ENCODE data around the gene PRAMEF20.
"Not testable (repeated sequence)": the region's sequence is repeated elsewhere in the genome, so short reads cannot be mapped to it uniquely, and the experiment has no call there.

The PRAMEF20 gene

DNA sequence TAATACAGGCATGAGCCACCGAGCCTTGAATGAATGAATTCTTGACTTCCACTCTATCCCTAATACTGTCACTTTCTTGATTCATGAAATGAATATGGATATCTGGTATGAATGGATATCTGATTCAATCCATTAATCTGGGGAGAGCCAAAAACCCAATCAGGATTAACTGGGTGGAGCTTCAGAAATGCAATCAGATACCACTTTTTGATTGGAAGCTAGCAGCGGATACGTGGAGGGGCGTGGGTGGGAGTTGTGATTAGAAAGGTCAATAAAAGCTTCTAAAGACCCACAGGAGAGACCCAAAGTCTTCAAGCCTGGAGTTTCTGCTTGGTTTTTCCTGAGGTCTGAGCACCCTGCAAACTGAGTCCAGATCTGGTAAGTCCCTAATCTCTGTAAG lies at the start of gene PRAMEF20:
Gene PRAMEF20, plus strand, starts transcription at position 301 of the 400 bp plus-strand sequence. CDS start 5,905 bp downstream, outside the sequence.
- not testable (repeated sequence) for FAIRE-seq; DNase-seq (ENCODE audit: insufficient read length, low spot score)

DNA sequence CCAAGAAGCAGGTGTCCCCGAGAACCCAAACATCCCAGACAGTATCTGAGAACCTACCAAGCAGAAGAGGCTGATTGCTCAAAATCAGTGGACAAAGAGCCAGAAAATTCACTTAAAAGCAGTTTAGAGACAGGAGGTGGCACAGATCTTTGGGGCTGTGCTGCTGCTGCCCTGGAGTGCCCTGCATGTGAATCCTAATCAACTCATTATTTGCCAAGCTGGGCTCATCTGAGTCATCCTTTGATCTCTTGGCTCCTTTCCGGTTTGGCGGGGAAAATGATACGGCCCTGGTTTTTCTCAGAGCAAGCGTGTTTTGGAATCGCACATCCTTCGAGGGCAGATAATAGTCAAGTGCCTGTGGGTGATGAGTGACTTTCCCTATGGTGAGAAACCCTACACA lies 47.9 kb upstream of the PRAMEF20 start:
- not testable (repeated sequence) for FAIRE-seq

GRCh38 chr1:13364928-13365327 lies 45.3 kb upstream of the PRAMEF20 start:
- FAIRE-seq; DNase-seq (ENCODE audit: insufficient read length, low spot score): not testable (repeated sequence)

More for the DNA sequence above, 47.9 kb upstream of the PRAMEF20 start:
- not testable (repeated sequence) for DNase-seq (ENCODE audit: insufficient read length, low spot score)

DNA sequence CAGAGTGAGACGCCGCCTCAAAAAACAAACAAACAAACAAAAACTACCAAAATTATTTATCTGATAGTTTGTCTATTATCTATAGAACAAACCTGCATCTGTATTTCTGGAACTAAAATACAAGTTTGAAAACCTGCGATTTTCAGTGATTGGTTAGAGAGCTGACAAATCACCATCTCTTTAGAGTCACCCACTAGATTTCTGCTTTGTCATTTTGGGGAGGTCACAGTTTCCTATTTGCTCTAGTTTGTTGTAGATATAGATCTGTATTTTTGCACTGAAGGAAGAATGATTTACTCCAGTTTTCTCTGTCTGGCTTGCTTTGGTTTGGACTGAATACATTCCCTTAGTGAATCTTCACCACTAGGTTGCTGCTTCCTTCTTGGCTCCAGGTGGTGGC lies 43.7 kb upstream of the PRAMEF20 start:
- not testable (repeated sequence) for FAIRE-seq; DNase-seq (ENCODE audit: insufficient read length, low spot score)

DNA sequence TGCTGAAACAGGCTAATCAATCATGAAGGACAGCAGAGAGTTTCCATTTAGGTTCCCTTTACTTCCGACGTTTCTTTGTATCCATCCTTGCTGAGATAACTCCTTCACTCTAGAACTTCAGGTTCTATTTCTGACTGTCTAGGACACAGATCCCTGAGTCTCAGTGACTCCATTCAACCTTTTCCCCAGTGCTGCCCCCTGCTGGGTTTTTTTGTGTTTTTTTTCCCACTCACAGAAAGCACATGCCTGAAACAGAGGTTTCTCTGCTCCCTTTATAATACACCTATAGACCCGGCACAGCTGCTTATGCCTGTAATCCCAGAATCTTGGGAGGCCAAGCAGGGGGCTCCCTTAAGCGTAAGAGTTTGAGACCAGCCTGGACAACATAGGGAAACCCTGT lies 41.7 kb upstream of the PRAMEF20 start:
- not testable (repeated sequence) for DNase-seq (ENCODE audit: insufficient read length, low spot score); FAIRE-seq

GRCh38 chr1:13378983-13379382 lies 31.3 kb upstream of the PRAMEF20 start:
- DNase-seq (ENCODE audit: insufficient read length, low spot score); FAIRE-seq: not testable (repeated sequence)

- not testable (repeated sequence) for FAIRE-seq; DNase-seq (ENCODE audit: insufficient read length, low spot score)
Observed at GRCh38 chr1:13380380-13380779, 29.9 kb upstream of the PRAMEF20 start.

DNA sequence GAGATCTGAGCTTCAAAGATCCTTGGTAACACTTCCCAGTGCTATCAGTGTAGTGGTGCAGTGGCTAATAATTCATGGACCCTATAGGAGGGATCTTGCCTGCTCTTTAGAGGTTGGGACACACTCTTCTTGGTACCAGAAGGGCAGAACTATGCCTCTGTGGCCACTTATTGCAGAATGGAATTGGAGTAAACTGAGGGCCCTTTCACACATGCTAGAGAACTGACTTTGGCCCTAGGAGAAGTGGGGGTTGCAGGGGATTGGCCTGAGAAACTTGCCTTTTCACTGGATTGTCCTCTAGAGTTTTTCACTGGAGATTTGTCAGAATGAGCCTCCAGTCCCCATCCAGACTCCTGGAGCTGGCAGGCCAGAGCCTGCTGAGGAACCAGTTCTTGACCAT lies 20.9 kb upstream of the PRAMEF20 start, which contains the start of gene PRAMEF17:
Gene PRAMEF17, plus strand, starts transcription at position 301 of the 400 bp plus-strand sequence. Its CDS starts 26 bp downstream, at position 327.
- not testable (repeated sequence) for DNase-seq (ENCODE audit: insufficient read length, low spot score); FAIRE-seq

DNA sequence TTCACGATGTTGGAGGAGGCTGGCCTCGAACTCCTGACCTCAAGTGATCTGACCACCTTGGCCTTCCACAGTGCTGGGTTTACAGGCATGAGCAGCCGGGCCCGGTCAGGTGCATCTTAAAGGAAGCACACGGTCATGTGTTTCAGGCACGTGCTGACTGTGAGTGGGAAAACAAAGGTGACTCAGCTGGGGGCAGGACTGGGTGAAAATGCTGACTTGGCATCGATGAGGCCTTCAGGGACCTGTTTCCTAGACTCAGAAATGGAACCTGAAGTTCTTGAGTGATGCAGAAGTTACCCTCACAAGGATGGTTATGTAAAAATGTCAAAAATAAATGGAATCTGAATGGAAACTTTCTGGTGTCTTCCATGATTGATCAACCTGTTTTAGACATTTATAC lies 17.2 kb upstream of the PRAMEF20 start:
- FAIRE-seq; DNase-seq (ENCODE audit: insufficient read length, low spot score): not testable (repeated sequence)

GRCh38 chr1:13394761-13395160 lies 15.5 kb upstream of the PRAMEF20 start:
- not testable (repeated sequence) for FAIRE-seq

DNA sequence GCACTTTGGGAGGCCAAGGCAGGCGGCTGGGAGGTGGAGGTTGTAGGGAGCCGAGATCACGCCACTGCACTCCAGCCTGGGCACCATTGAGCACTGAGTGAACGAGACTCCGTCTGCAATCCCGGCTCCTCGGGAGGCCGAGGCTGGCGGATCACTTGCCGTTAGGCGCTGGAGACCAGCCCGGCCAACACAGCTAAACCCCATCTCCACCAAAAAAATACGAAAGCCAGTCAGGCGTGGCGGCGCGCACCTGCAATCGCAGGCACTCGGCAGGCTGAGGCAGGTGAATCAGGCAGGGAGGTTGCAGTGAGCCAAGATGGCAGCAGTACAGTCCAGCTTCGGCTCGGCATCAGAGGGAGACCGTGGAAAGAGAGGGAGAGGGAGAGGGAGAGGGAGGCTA lies 14.9 kb upstream of the PRAMEF20 start:
- FAIRE-seq; DNase-seq (ENCODE audit: insufficient read length, low spot score): not testable (repeated sequence)

More at GRCh38 chr1:13394761-13395160, 15.5 kb upstream of the PRAMEF20 start:
- not testable (repeated sequence) for DNase-seq (ENCODE audit: insufficient read length, low spot score)

GRCh38 chr1:13407811-13408210 lies 2.4 kb upstream of the PRAMEF20 start:
- no peak for FAIRE-seq
- no peak for DNase-seq (ENCODE audit: insufficient read length, low spot score)

GRCh38 chr1:13430495-13430894 lies 20.2 kb downstream of the PRAMEF20 start:
- DNase-seq (ENCODE audit: insufficient read length, low spot score), result no peak
- FAIRE-seq, result no peak

DNA sequence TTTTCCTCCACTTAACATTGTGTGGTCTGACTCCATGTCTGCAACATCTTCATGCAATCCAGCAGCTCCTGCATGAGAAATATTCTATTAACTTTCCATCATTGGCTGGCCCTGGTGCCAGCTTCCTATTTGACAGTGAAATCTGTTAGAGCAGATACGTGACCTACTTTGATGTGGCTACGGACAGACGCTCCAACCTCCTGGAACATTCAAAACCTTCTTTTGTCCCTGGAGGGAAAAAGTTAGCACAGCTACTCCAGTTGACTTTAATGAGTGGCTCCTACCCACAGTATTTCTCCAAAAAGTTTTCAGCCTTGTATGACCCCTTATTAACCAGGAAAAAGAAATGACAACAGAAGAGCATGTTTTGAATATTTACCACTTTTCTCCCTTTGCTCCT lies 22.0 kb downstream of the PRAMEF20 start:
- FAIRE-seq, result no peak
- DNase-seq (ENCODE audit: insufficient read length, low spot score), result no peak

GRCh38 chr1:13433694-13434358 lies 23.6 kb downstream of the PRAMEF20 start:
- not testable (repeated sequence) for DNase-seq (ENCODE audit: insufficient read length, low spot score); FAIRE-seq

DNA sequence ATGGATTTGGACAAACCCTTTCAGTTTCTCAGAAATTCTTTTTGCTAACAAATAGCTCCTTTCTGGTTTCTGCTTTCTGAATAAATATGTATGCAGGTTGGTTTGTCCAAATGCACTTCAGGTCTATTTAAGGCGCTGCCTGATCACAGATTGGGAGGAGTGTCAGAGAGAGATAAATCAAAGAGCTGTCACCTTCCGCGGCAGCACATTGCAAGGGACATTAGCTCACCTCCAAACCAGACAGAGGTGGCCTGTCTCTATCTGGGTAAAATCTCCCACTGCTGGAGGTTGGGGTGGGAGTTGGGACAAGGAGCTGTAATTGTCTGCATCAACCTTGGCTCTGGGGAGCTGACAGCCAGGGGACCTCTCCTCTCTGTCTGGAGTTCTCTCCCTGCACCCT lies 25.2 kb downstream of the PRAMEF20 start:
- DNase-seq (ENCODE audit: insufficient read length, low spot score) (no peak), FAIRE-seq (no peak)

- not testable (repeated sequence) for FAIRE-seq; DNase-seq (ENCODE audit: insufficient read length, low spot score)
Observed at GRCh38 chr1:13439104-13439783, 29.0 kb downstream of the PRAMEF20 start.

- no peak for FAIRE-seq
- DNase-seq (ENCODE audit: insufficient read length, low spot score), result no peak
Observed at GRCh38 chr1:13443335-13443979, 33.2 kb downstream of the PRAMEF20 start.

DNA sequence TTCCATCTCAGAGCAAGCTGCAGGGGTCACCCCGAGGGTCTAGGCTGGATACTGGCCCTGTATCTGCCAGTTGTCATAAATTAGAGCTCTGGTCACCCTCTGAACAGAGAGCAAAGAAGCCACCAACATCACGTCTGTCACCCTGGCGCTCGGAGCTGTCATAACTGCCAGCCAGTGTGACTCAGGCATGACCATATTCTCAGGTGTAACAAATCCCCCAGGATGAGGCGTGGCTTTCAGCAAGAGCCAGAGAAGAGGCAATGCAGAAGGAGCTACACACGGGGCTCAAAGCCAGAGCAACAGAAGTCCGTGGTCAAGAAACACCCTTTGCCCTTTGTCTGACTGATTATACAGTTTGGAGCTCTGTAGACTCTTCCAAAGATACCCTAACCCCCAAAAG lies 40.0 kb downstream of the PRAMEF20 start:
- no peak for FAIRE-seq
- DNase-seq (ENCODE audit: insufficient read length, low spot score), result no peak

DNA sequence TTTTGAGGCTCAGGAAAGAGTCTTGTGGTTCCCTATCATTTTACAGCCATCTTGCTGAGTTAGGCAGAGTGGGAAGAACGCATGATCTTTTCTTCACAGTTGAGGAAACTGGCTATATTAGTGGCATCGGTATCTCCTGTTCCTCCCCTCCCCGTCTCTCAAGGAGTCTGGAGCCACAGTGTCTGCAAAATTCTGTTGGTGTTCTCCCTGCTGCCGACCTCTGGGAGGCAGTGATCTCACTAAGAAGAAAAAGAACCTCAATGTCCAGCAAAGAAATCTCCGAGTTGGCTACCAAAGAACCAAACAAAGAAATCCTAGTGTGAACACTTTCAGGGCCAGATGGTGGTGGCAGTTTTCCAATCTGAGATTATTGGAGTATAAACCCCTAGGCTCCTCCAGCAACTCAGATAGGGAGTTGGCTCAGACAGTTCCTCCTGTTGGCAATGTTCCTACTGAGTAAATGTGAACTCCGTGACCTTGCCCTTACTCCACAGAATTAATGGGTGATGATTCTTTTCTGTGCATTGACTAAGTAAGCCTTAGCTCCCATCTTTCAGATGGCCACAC lies 41.2 kb downstream of the PRAMEF20 start:
- DNase-seq (ENCODE audit: insufficient read length, low spot score) (no peak), FAIRE-seq (no peak)

Data from HTR-8/SVneo (cell line).